ENCODE data around the gene C3. TPM values are rescaled to one million over a fixed set of nuclear protein-coding genes. Genes with fewer than 3 reads are reported as not detected.

The C3 gene
- total RNA-seq, 5 donors from 2014 or later (not counting 1 experiment from before 2014, with no cell fraction given): 1.1 to 10.6 (median 7.6) TPM; not detected in 1

- ATAC-seq (replicated peaks in 1 of 4) (no peak), DNase-seq (peak in 2 of 35 experiments; percentile 9 to 21)
- H3K27me3 Mint-ChIP-seq: no peaks in the 10 kb centered on the region
- H3K36me3 Mint-ChIP-seq: peaks cover 7% of the 10 kb centered on the region
- H3K36me3 ChIP-seq (ENCODE audit: control insufficient read depth in 2 of 2, extremely low read depth in 1 of 2, insufficient read depth in 1 of 2, low read length in 1 of 2): peaks cover 12 to 35% of the 10 kb centered on the region in 2 donors
- ChIA-PET POLR2A (no interaction called here), CTCF (no interaction called here)
- WGBS (ENCODE audit: insufficient coverage): 92% methylated on average over 19 of the region's 29 CpGs
- peaks cover 7 to 24% of the 10 kb centered on the region in 2 experiments for H3K4me1 ChIP-seq (ENCODE audit: control insufficient read depth in 1 of 2, extremely low read depth in 1 of 2, insufficient read depth in 2 of 2, low read length in 2 of 2)
- H3K9me3 ChIP-seq: no peaks in the 10 kb centered on the region
- H3K9me3 Mint-ChIP-seq: no peaks in the 10 kb centered on the region
- no peak overlapping the region for H3K27ac ChIP-seq (ENCODE audit: low read length)
- no peak overlapping the region for H3K4me3 ChIP-seq (ENCODE audit: control insufficient read depth in 1 of 2, extremely low read depth in 1 of 2, low read length in 1 of 2)
- peaks cover 15 to 23% (median 22%) of the 10 kb centered on the region in 3 donors for H3K4me1 Mint-ChIP-seq
- H3K27me3 ChIP-seq (replicated peaks in 1 of 2; ENCODE audit: control insufficient read depth in 2 of 2, extremely low read depth in 1 of 2, insufficient read depth in 2 of 2, low read length in 1 of 2): no peaks in the 10 kb centered on the region
- H3K4me3 Mint-ChIP-seq: no peak overlapping the region
- H3K27ac Mint-ChIP-seq: no peak overlapping the region
Measured at GRCh38 chr19:6733338-6734095, 13.1 kb upstream of the C3 start.

- Mint-ChIP-seq H3K4me3 (no peak overlapping the region), H3K27me3 (no peaks in the 10 kb centered on the region), H3K9me3 (no peaks in the 10 kb centered on the region), H3K27ac (no peak overlapping the region), H3K4me1 (peaks cover 9 to 20% (median 16%) of the 10 kb centered on the region in 3 donors), H3K36me3 (peaks cover 7% of the 10 kb centered on the region)
- peaks cover 12 to 35% of the 10 kb centered on the region in 2 donors for H3K36me3 ChIP-seq (ENCODE audit: control insufficient read depth in 2 of 2, extremely low read depth in 1 of 2, insufficient read depth in 1 of 2, low read length in 1 of 2)
- H3K27me3 ChIP-seq (replicated peaks in 1 of 2; ENCODE audit: control insufficient read depth in 2 of 2, extremely low read depth in 1 of 2, insufficient read depth in 2 of 2, low read length in 1 of 2): no peaks in the 10 kb centered on the region
- ATAC-seq (replicated peaks in 1 of 4): no peak
- CTCF ChIA-PET: no interaction called here
- no peak for DNase-seq
- POLR2A ChIA-PET: no interaction called here
- H3K4me1 ChIP-seq (ENCODE audit: control insufficient read depth in 1 of 2, extremely low read depth in 1 of 2, insufficient read depth in 2 of 2, low read length in 2 of 2): peaks cover 2 to 17% of the 10 kb centered on the region in 2 experiments
- H3K27ac ChIP-seq (ENCODE audit: low read length): no peak overlapping the region
- no peak overlapping the region for H3K4me3 ChIP-seq (ENCODE audit: control insufficient read depth in 1 of 2, extremely low read depth in 1 of 2, low read length in 1 of 2)
- WGBS (ENCODE audit: insufficient coverage): 92% methylated on average over 20 of the region's 21 CpGs
- no peaks in the 10 kb centered on the region for H3K9me3 ChIP-seq
Measured at GRCh38 chr19:6732803-6733337, 12.4 kb upstream of the C3 start.

GRCh38 chr19:6731822-6732221 lies 11.4 kb upstream of the C3 start:
- POLR2A ChIA-PET: no interaction called here
- H3K27ac ChIP-seq (ENCODE audit: low read length): no peak overlapping the region
- H3K27ac Mint-ChIP-seq: no peak overlapping the region
- peaks cover 6 to 15% (median 13%) of the 10 kb centered on the region in 3 donors for H3K4me1 Mint-ChIP-seq
- H3K4me3 Mint-ChIP-seq: no peak overlapping the region
- CTCF ChIA-PET: no interaction called here
- H3K4me3 ChIP-seq (ENCODE audit: control insufficient read depth in 1 of 2, extremely low read depth in 1 of 2, low read length in 1 of 2): no peak overlapping the region
- no peaks in the 10 kb centered on the region for H3K9me3 Mint-ChIP-seq
- H3K4me1 ChIP-seq (ENCODE audit: control insufficient read depth in 1 of 2, extremely low read depth in 1 of 2, insufficient read depth in 2 of 2, low read length in 2 of 2): peaks cover 0 to 13% of the 10 kb centered on the region in 2 experiments
- DNase-seq (no peak), ATAC-seq (replicated peaks in 1 of 4) (no peak)
- peaks cover 7% of the 10 kb centered on the region for H3K36me3 Mint-ChIP-seq
- H3K36me3 ChIP-seq (ENCODE audit: control insufficient read depth in 2 of 2, extremely low read depth in 1 of 2, insufficient read depth in 1 of 2, low read length in 1 of 2): peaks cover 12 to 35% of the 10 kb centered on the region in 2 donors
- H3K27me3 ChIP-seq (replicated peaks in 1 of 2; ENCODE audit: control insufficient read depth in 2 of 2, extremely low read depth in 1 of 2, insufficient read depth in 2 of 2, low read length in 1 of 2): no peaks in the 10 kb centered on the region
- no peaks in the 10 kb centered on the region for H3K27me3 Mint-ChIP-seq
- H3K9me3 ChIP-seq: no peaks in the 10 kb centered on the region
- WGBS (ENCODE audit: insufficient coverage): 91% methylated on average over 21 of the region's 22 CpGs

- ATAC-seq (replicated peaks in 1 of 4) (no peak), DNase-seq (no peak)
- Mint-ChIP-seq H3K36me3 (peaks cover 7% of the 10 kb centered on the region), H3K4me3 (no peak overlapping the region), H3K27me3 (no peaks in the 10 kb centered on the region), H3K4me1 (peaks cover 2 to 11% (median 6%) of the 10 kb centered on the region in 3 donors), H3K9me3 (no peaks in the 10 kb centered on the region), H3K27ac (no peak overlapping the region)
- H3K9me3 ChIP-seq: no peaks in the 10 kb centered on the region
- POLR2A ChIA-PET: interaction anchor here in 1 of 2 donors (0.7 kb wide), 1 partner anchor 17 kb away, joined by 11 read pairs; no protein-coding TSS in a partner anchor
- H3K27ac ChIP-seq (ENCODE audit: low read length): no peak overlapping the region
- peaks cover 12 to 35% of the 10 kb centered on the region in 2 donors for H3K36me3 ChIP-seq (ENCODE audit: control insufficient read depth in 2 of 2, extremely low read depth in 1 of 2, insufficient read depth in 1 of 2, low read length in 1 of 2)
- CTCF ChIA-PET: no interaction called here
- H3K27me3 ChIP-seq (replicated peaks in 1 of 2; ENCODE audit: control insufficient read depth in 2 of 2, extremely low read depth in 1 of 2, insufficient read depth in 2 of 2, low read length in 1 of 2): no peaks in the 10 kb centered on the region
- no peak overlapping the region for H3K4me3 ChIP-seq (ENCODE audit: control insufficient read depth in 1 of 2, extremely low read depth in 1 of 2, low read length in 1 of 2)
- H3K4me1 ChIP-seq (ENCODE audit: control insufficient read depth in 1 of 2, extremely low read depth in 1 of 2, insufficient read depth in 2 of 2, low read length in 2 of 2): peaks cover 0 to 6% of the 10 kb centered on the region in 2 experiments
- WGBS (ENCODE audit: insufficient coverage): 92% methylated on average over 23 of the region's 30 CpGs
Measured at GRCh38 chr19:6730941-6731670, 10.7 kb upstream of the C3 start.

GRCh38 chr19:6730153-6730804 lies 9.8 kb upstream of the C3 start:
- H3K4me3 Mint-ChIP-seq: no peak overlapping the region
- H3K27ac Mint-ChIP-seq: no peak overlapping the region
- peaks cover 12 to 31% of the 10 kb centered on the region in 2 donors for H3K36me3 ChIP-seq (ENCODE audit: control insufficient read depth in 2 of 2, extremely low read depth in 1 of 2, insufficient read depth in 1 of 2, low read length in 1 of 2)
- H3K9me3 Mint-ChIP-seq: no peaks in the 10 kb centered on the region
- ATAC-seq (replicated peaks in 1 of 4) (peak in 2 of 4 experiments; percentile 19 to 40), DNase-seq (peak in 6 of 35 experiments; percentile 20 to 43 (median 28))
- H3K4me3 ChIP-seq (ENCODE audit: control insufficient read depth in 1 of 2, extremely low read depth in 1 of 2, low read length in 1 of 2): no peak overlapping the region
- peaks cover 3 to 11% (median 8%) of the 10 kb centered on the region in 3 donors for H3K4me1 Mint-ChIP-seq
- no peaks in the 10 kb centered on the region for H3K27me3 ChIP-seq (replicated peaks in 1 of 2; ENCODE audit: control insufficient read depth in 2 of 2, extremely low read depth in 1 of 2, insufficient read depth in 2 of 2, low read length in 1 of 2)
- H3K9me3 ChIP-seq: no peaks in the 10 kb centered on the region
- H3K27ac ChIP-seq (ENCODE audit: low read length): no peak overlapping the region
- WGBS (ENCODE audit: insufficient coverage): 92% methylated on average over 8 of the region's 27 CpGs
- CTCF ChIA-PET: no interaction called here
- H3K27me3 Mint-ChIP-seq: no peaks in the 10 kb centered on the region
- POLR2A ChIA-PET: interaction anchor here in 1 of 2 donors (0.7 kb wide), 1 partner anchor 18 kb away, joined by 11 read pairs; no protein-coding TSS in a partner anchor
- H3K36me3 Mint-ChIP-seq: peaks cover 7% of the 10 kb centered on the region
- H3K4me1 ChIP-seq (ENCODE audit: control insufficient read depth in 1 of 2, extremely low read depth in 1 of 2, insufficient read depth in 2 of 2, low read length in 2 of 2): no peaks in the 10 kb centered on the region

All from T-cell (primary cell).